ENCODE results near the gene NOL3. TPM values are rescaled to one million over a fixed set of nuclear protein-coding genes. Genes with fewer than 3 reads are reported as not detected.

Gene NOL3
- total and polyA plus RNA-seq, 8 donors, result 15.2 to 119 (median 22.7) TPM

GRCh38 chr16:67154578-67155294 lies 15.6 kb upstream of the NOL3 start:
- no peak for ATAC-seq
- 38 to 42% methylated on average over 61 of the region's 61 CpGs for WGBS, 2 donors
- intact Hi-C loops (cut with DNase I), result loop anchor here in 2 of 3 donors (5.0 to 10.0 kb wide), 3 partner anchors 137 to 180 kb away; no protein-coding TSS in a partner anchor
- no peaks in the 10 kb centered on the region for H3K36me3 ChIP-seq
- H3K27me3 ChIP-seq, result no peaks in the 10 kb centered on the region
- H3K27ac ChIP-seq, result no peak overlapping the region
- no peak for TF ChIP-seq CTCF (IDR thresholded peaks at IDR 0.05)
- FAIRE-seq, result no peak
- H3K9me3 ChIP-seq, result no peaks in the 10 kb centered on the region
- peaks cover 0 to 12% (median 3%) of the 10 kb centered on the region in 3 donors for H3K4me1 ChIP-seq
- DNase-seq, result no peak
- H3K4me3 ChIP-seq, result peak overlapping the region in 2 of 4 donors; percentile 14 to 25

- no peaks in the 10 kb centered on the region for H3K27me3 ChIP-seq
- H3K36me3 ChIP-seq, result no peaks in the 10 kb centered on the region
- no peaks in the 10 kb centered on the region for H3K9me3 ChIP-seq
- ATAC-seq (peak; percentile 49 to 69 (median 64)), DNase-seq (peak in 5 of 6 donors; percentile 57 to 95 (median 84)), FAIRE-seq (no peak)
- 12 to 15% methylated on average over 58 to 74 of the region's 74 CpGs for WGBS, 2 donors
- peak; percentile 94 to 99 (median 96) for TF ChIP-seq CTCF (IDR thresholded peaks at IDR 0.05)
- H3K4me3 ChIP-seq, result peak overlapping the region in 2 of 4 donors; percentile 14 to 25
- peaks cover 0 to 12% (median 3%) of the 10 kb centered on the region in 3 donors for H3K4me1 ChIP-seq
- no peak overlapping the region for H3K27ac ChIP-seq
- intact Hi-C loops (cut with DNase I), result loop anchor here in 2 of 3 donors (5.0 to 10.0 kb wide), 2 partner anchors 138 to 181 kb away; no protein-coding TSS in a partner anchor
Measured at GRCh38 chr16:67155295-67156142, 14.8 kb upstream of the NOL3 start.

- FAIRE-seq, result no peak
- H3K27ac ChIP-seq, result no peak overlapping the region
- no peak overlapping the region for H3K4me3 ChIP-seq
- DNase-seq, result peak in 1 of 6 donors; percentile 62
- WGBS, 2 donors, result 53 to 56% methylated on average over 15 of the region's 15 CpGs
- no peak for TF ChIP-seq CTCF (IDR thresholded peaks at IDR 0.05)
- peaks cover 0 to 15% (median 3%) of the 10 kb centered on the region in 3 donors for H3K4me1 ChIP-seq
- intact Hi-C loops (cut with DNase I), result loop anchor here in 2 of 3 donors (5.0 to 10.0 kb wide), 2 partner anchors 139 to 181 kb away; no protein-coding TSS in a partner anchor
- H3K9me3 ChIP-seq, result no peaks in the 10 kb centered on the region
- H3K36me3 ChIP-seq, result no peaks in the 10 kb centered on the region
- no peaks in the 10 kb centered on the region for H3K27me3 ChIP-seq
- ATAC-seq, result no peak
Measured at GRCh38 chr16:67156143-67156844, 14.0 kb upstream of the NOL3 start.

- Histone ChIP-seq H3K9me3 (no peaks in the 10 kb centered on the region), H3K4me3 (no peak overlapping the region), H3K27me3 (no peaks in the 10 kb centered on the region), H3K36me3 (no peaks in the 10 kb centered on the region), H3K27ac (no peak overlapping the region), H3K4me1 (peaks cover 0 to 20% (median 3%) of the 10 kb centered on the region in 3 donors)
- 64 to 72% methylated on average over 7 of the region's 7 CpGs for WGBS, 2 donors
- no peak for TF ChIP-seq CTCF (IDR thresholded peaks at IDR 0.05)
- intact Hi-C loops (cut with DNase I), result loop anchor here in 2 of 3 donors (5.0 to 10.0 kb wide), 2 partner anchors 140 to 182 kb away; no protein-coding TSS in a partner anchor
- no peak for ATAC-seq
- DNase-seq, result no peak
- no peak for FAIRE-seq
Measured at GRCh38 chr16:67157106-67157748, 13.1 kb upstream of the NOL3 start.
